Measurements from ENCODE around the gene NFRKB.
"Not testable (repeated sequence)": the region's sequence is repeated elsewhere in the genome, so short reads cannot be mapped to it uniquely, and the experiment has no call there.

Gene NFRKB

GRCh38 chr11:129894278-129895125 is 876 bp downstream of the NFRKB start:
- peak in 1 of 14 donors; percentile 38 for DNase-seq

- no peak for DNase-seq
Observed at GRCh38 chr11:129888451-129888850, 6.9 kb downstream of the NFRKB start.

GRCh38 chr11:129885381-129885780 is 10.0 kb downstream of the NFRKB start:
- DNase-seq = no peak

- no peak for DNase-seq
Observed at GRCh38 chr11:129884581-129884980, 10.8 kb downstream of the NFRKB start.

GRCh38 chr11:129881570-129882170 is 13.7 kb downstream of the NFRKB start:
- no peak for DNase-seq

GRCh38 chr11:129880311-129880710 is 15.1 kb downstream of the NFRKB start:
- DNase-seq = no peak

GRCh38 chr11:129871914-129872313 is 23.5 kb downstream of the NFRKB start:
- no peak for DNase-seq

- not testable (repeated sequence) for DNase-seq
Observed at GRCh38 chr11:129868626-129869025, 26.8 kb downstream of the NFRKB start.

- no peak for DNase-seq
Observed at GRCh38 chr11:129866311-129866710, 29.1 kb downstream of the NFRKB start.

- DNase-seq = no peak
Observed at GRCh38 chr11:129865701-129866100, 29.7 kb downstream of the NFRKB start.

- DNase-seq = no peak
Observed at GRCh38 chr11:129864811-129865210, 30.6 kb downstream of the NFRKB start.

GRCh38 chr11:129861702-129862522 is 33.5 kb downstream of the NFRKB start:
- DNase-seq = no peak

- no peak for DNase-seq
Observed at GRCh38 chr11:129856036-129856435, 39.3 kb downstream of the NFRKB start.

GRCh38 chr11:129855086-129855485 is 40.3 kb downstream of the NFRKB start:
- DNase-seq = no peak

GRCh38 chr11:129854232-129854805 is 41.1 kb downstream of the NFRKB start:
- DNase-seq = no peak

- no peak for DNase-seq
Observed at GRCh38 chr11:129853518-129854231, 41.7 kb downstream of the NFRKB start.

GRCh38 chr11:129852125-129852740 is 43.1 kb downstream of the NFRKB start:
- no peak for DNase-seq

GRCh38 chr11:129849447-129850130 is 45.8 kb downstream of the NFRKB start:
- DNase-seq = no peak

GRCh38 chr11:129847361-129847760 is 48.0 kb downstream of the NFRKB start:
- DNase-seq = not testable (repeated sequence)

- no peak for DNase-seq
Observed at GRCh38 chr11:129846508-129847335, 48.7 kb downstream of the NFRKB start.

Data from C1 segment of cervical spinal cord (tissue), 14 donors.